ENCODE results near the gene MAST2.
A peak's percentile ranks its signal among the peaks of the same experiment; 100 is the strongest.
"Not testable (repeated sequence)": the region's sequence is repeated elsewhere in the genome, so short reads cannot be mapped to it uniquely, and the experiment has no call there.

The MAST2 gene

DNA sequence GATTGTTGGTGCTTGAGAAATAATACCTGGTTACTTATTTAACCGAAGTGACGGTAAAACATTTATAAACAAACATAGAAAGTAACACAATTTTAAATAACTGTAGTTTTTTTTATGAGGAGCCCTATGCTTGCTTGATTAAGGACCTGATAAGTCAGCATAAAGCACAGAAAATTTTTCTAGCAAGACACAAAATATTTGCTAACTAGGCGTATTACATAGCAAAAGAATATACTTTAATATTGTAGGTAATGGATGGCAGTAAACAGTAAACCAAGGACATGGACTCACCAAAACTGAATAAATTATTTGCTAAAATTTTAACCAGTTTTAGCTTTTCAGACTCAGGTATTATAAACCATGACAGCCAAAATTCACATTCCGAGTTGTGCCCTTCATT lies 90.9 kb downstream of the MAST2 start:
- DNase-seq (ENCODE audit: low spot score): no peak

DNA sequence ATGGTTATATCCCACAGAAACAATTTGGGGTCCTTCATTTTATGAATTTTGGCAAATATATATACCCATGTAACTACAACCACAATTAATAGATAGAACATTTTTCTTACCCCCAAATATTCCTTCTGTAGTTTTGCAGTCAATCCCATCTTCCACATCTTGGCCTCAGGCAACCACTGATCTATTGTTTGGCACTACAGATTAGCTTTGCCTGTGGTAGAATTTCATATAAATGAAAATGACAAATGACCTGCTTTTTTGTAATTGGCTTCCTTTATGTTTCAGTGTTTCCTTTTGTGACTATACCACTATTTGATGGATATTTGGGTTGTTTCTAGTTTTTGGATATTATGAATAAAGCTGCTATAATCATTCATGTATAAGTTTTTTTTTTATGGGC lies 91.5 kb downstream of the MAST2 start:
- DNase-seq (ENCODE audit: low spot score): no peak

DNA sequence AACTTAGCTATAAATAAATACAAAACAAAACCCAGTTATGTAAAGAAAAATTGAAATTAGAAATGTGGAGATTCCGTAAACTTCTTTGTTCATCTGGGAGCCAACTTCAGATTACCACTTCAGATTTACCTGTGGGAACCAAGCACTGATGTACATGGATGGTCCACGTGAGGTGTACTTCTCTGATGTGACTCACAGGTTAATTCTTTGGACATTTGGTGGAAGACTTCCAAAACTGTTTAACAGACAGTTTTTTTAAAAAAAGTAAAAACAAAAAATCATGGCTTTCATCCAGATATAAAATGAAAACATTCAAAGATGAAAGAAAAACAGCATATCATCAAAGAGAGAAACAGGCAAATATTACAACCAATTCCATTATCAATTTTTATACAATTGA lies 92.0 kb downstream of the MAST2 start:
- DNase-seq (ENCODE audit: low spot score): no peak

DNA sequence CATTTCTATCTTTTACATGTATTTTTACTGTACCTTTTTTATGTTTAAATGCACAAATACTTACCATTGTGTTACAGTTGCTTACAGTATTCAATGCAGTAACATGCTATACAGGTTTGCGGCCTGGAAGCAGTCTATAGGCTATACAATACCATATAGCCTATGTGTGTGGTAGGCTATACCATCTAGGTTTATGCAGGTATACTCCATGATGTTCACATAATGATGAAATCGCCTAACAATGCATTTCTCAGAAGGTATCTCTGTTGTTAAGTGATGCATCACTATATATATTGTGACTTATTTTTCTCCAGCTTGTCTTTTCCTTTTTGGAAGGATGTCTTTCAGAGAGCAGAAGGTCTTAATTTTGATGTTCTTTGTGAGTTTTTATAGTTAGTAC lies 103.5 kb downstream of the MAST2 start:
- DNase-seq (ENCODE audit: low spot score): no peak

DNA sequence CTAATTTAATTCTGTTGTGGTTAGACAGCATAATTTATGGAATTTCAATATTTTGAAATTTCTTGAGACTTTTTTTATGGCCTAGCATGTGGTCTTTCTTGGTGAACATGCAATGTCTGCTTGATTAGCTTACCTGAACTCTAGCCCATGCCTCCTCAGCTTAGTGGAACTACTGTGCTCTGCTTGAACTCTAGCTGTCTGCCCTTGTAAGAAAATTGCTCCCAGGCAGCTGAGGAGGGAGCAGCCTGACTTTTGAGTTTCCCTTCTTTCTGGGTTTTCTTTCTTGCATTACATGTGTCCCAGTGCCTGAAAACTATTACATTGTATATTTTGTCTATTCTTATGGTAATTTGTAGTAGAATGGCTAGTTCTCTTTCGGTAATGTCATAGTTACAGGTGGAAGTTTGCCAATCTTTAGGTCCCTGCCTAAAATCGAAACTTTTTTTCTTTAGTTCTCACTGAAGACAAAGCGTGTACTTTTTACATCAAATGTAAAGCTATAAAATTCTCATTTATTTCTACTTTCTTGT lies 105.3 kb downstream of the MAST2 start:
- DNase-seq (ENCODE audit: low spot score): no peak

DNA sequence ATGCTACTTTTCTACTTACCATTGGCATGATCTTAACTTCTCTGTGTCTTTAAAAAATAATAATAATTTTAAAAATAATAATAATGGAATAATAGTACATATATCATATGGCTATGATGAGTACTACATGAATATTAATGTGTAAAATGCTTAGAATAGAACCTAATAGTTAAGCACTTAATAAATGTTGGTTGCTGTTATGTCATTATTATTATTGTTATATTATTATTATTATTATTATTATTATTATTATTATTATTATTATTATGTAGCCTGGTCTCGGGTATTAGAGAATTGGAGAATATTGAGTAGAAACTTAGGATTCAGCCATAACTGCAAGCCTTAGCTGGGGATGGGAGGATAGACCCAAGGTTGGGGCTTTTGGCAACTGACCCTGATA lies 108.2 kb downstream of the MAST2 start:
- DNase-seq (ENCODE audit: low spot score): no peak

DNA sequence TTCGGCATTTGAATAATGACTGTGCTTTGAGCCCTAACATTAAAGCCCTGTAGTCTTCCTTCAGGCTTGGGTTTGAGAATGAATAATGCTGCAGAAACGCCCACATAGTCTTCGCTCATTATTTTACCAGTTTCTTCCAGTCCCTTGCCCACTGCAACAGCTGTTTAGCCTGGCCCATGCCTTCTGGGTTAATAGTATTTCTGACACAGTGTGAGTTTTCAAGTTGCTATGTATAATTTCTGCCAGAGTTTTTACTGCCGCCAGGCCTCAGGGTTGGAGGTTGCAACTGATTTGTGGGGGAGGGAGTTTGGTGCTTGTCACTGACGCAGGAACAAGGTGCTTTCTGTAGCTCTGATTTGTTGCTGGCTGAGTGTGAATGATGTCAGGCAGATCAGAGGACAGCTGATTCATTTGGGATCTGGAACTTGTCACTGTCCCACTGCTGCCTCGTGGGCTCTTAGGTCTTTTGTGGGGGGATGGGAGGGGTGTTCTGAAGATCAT lies 109.8 kb downstream of the MAST2 start:
- peak; percentile 33 for DNase-seq (ENCODE audit: low spot score)

DNA sequence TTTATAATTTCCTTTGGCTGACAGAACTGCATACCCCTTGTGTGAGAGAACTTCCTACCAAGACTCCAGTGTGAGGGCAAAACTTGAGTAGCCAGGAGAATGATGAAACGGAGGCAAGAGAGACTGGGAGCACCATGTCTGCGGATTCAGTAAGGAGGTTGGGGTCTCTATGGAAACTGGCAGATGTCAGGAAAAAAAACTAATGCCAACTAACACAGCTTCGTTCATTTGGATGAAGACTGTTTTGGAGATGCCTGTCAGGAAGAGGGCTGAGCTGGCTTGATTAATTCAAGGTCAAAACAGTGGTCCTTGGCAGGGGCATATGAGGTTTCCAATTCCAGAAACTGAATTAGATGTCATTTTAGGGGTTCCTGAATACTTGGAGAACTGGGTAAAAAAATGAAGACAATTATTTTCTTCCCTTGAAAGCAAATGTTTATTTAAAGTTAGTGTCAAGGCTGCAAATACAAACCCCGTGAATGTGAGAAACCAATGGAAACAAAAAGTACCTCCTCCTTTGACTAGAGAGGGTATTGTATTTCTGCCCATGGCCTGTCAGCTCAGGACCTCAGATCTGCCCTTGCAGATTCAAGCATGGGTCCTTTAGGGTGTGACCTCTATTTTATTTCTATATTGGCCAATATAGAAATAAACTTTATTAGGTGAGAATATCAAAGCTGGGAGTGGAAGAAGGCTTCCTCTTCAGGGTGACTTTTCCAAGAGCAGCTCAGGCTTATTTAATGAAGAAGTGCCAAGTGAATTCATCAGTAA lies 110.5 kb downstream of the MAST2 start:
- DNase-seq (ENCODE audit: low spot score): no peak

DNA sequence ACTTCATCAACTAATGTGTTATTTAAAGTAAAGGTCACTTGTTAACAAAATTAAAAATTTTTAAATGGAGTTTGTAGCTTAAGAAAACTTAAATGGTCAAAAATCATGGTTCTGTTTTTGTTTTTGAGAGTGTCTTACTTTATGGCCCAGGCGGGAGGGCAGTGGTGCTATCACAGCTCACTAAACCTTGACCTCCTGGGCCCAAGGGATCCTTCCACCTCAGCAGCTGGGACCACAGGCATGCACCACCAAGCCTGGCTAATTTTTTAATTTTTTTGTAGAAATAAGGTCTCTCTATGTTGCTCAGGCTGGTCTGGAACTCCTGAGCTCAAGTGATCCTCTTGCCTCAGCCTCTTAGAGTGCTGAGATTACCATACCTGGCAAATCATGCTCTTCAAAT lies 111.4 kb downstream of the MAST2 start:
- no peak for DNase-seq (ENCODE audit: low spot score)

DNA sequence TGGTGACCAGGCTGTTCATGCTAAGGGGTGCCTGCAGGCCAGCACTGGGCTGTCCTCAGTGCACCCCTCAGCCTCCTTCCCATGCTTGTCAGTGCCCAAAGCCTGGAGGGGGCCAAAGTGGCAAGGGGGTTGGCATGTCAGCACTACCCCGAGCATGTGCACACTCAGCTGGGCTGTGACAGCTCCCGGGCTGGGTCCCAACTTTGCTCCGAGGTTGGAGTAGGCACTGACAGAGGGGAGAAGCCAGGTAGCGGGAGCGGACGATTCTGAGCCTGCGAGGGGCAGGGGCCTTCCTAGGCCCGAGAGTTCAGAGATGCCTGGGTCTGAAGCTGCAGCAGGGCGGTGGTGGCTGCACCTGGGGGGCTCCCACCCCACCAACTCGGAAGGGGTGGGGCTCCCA lies 119.0 kb downstream of the MAST2 start:
- DNase-seq (ENCODE audit: low spot score): no peak

DNA sequence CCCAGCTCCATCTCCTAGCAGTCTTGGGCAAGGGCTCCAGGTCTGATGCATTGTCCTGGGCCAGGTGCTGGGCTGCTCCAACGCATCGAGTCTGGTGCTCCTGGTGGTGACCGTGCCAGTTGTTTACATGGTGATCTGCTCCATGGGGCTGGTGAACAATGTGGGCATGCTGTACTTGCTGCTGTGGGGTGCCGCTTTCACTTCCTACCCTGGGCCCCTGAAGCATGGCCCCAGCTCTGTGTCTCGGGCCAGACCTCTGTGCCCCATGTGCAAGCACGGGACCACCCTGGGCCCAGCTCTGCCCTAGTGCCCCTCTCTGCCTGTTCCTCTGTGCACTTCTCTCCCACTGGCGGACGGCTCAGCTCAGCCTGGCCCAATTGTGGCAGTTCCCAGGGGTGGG lies 119.4 kb downstream of the MAST2 start:
- DNase-seq (ENCODE audit: low spot score): no peak

DNA sequence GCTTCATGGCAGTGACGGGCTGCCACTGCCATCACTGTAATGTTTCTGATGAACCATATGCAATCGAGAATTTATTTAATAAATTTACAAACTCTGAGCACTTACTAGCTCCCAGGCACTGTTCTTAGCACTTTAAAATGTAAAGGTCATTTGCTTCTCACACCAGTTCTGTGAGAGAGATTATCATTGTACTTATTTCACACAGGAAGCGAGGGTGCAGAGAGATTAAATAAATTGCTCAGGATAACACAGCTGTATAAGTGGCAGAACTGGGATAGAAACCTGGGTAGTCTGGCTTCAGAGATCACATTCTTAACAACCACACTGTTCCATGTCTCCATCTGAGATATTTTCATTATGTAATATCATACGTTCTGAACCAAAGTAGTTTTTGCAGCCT lies 119.9 kb downstream of the MAST2 start:
- DNase-seq (ENCODE audit: low spot score): no peak

DNA sequence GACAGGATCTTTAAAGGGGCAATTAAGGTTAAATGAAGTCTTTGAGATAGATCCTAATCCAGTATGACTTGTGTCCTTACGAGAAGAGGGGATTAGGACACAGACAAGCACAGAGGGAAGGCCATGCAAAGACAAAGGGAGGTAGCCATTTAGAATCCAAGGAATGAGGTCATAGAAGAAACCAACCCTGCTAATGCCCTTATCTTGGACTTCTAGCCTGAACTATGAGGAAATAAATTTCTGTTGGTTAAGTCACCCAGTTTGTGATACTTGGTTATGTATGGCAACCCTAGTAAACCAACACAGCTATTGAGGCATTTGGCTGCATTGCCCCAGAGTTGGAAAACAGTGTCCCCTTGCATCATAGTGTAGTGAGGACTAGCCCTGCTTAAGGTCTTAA lies 121.3 kb downstream of the MAST2 start:
- DNase-seq (ENCODE audit: low spot score): no peak

DNA sequence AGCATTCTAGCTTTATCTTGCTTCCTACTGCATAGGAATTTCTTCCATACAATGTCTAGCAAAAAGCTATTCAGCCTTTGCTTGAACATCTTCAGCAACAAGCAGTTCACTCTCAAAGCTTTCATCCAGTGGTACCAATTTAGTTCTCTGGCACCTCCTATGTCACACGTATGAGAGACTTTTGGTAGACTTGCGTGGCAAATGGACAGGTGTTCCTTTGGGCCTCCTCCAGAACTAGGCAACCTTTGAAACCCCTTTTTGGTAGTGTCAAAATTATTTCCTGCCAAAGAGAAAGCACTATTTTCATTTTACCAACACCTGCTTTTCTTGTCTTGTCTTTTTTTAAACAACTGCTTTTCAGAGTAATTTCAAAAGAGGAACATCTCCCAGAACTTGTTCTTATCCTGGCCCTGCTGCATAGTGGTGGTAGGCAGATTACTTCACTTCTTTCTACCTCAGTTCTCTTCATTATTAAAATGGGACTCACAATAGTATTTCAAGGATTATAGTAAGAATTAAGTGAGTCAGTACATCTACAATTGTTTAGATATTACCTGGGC lies 122.4 kb downstream of the MAST2 start:
- DNase-seq (ENCODE audit: low spot score): no peak

DNA sequence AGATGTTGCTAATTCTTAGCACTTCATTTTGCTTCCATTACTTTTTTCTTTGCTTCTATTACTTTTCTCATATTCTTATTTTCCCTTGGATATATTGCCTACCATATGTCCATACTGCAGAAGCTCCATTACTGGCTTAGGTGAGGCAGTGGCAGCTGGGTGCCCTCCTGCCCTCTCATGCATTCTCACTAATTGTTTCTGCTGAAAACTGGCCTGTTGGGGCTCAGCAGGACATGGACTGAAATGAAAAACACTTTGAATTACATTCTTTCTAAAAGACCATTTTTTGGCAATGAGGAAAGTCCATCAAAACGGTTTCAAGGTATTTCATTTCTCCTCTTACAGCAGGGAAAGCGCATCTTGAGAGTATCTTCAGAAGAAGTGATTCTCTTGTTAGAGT lies 122.9 kb downstream of the MAST2 start:
- no peak for DNase-seq (ENCODE audit: low spot score)

DNA sequence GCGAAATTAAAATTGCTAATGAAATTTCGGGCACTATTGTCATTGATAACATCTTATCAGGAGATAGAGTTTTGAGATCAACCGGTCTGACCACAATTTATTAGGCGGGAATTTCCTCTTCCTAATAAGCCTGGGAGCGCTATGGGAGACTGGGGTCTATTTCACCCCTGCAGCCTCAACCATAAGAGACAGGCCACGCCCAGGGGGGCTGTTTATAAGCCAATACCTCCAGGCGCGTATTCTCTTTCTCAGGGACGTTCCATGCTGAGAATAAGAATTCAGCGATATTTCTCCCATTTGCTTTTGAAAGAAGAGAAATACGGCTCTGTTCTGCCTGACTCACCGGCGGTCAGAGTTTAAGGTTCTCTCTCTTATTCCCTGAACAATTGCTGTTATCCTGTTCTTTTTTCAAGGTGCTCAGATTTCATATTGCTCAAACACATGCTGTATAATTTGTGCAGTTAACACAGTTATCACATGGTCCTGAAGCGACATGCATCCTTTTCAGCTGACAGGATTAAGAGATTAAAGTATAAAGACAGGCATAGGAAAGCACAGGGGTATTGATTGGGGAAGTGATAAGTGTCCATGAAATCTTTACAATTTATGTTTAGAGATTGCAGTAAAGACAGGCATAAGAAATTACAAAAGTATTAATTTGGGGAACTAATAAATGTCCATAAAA lies 124.0 kb downstream of the MAST2 start:
- not testable (repeated sequence) for DNase-seq (ENCODE audit: low spot score)

DNA sequence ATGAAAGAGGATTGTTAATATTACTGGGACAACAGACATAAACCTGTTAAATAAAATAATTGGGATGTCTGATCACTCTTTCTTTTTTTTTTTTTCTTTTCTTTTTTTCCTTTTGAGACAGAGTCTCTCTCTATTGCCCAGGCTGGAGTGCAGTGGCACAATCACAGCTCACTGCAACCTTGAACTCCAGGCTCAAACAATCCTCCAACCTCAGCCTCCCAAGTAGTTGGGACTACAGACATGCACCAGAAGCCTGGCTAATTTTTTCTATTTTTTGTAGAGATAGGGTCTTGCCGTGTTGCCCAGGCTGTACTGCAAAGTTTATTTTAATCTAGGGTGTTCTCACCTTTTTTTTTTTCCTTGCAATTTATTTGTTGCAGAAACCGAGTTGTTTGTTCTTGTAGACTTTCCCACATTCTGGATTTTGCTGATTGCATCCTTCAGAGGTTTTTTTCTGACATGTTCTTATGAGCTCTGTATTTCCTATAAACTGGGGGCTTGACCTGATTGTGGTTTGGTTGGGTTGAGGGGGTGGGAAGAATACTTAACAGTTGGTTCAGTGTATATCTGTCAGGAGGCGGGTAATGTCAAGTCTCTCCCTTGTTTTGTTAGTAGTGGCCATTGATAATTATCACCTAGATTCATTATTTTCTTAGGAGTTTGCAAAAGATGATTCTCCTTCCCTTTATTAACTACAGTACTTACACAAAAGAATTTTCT lies 125.2 kb downstream of the MAST2 start:
- no peak for DNase-seq (ENCODE audit: low spot score)

DNA sequence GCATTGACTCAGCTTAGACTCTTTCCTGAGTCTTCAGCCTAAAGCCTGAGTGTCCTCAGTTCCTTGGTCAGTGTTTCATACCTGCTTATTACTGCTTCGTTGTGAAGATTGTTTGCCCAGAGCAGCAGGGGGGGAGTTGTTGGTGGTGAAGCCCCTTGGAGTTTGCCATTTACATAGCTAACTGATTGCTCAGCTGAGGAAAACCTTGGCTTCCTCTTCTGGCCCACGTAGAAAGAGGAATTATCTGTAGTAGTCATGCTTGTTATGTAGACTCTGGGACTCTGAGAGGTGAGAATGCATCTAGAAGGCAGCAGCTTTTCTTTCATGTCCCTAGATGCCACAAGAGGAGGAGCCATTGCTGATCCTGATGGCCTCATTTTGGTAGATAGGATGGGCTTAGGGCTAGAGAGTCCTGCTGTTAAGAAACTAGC lies 125.9 kb downstream of the MAST2 start:
- no peak for DNase-seq (ENCODE audit: low spot score)

DNA sequence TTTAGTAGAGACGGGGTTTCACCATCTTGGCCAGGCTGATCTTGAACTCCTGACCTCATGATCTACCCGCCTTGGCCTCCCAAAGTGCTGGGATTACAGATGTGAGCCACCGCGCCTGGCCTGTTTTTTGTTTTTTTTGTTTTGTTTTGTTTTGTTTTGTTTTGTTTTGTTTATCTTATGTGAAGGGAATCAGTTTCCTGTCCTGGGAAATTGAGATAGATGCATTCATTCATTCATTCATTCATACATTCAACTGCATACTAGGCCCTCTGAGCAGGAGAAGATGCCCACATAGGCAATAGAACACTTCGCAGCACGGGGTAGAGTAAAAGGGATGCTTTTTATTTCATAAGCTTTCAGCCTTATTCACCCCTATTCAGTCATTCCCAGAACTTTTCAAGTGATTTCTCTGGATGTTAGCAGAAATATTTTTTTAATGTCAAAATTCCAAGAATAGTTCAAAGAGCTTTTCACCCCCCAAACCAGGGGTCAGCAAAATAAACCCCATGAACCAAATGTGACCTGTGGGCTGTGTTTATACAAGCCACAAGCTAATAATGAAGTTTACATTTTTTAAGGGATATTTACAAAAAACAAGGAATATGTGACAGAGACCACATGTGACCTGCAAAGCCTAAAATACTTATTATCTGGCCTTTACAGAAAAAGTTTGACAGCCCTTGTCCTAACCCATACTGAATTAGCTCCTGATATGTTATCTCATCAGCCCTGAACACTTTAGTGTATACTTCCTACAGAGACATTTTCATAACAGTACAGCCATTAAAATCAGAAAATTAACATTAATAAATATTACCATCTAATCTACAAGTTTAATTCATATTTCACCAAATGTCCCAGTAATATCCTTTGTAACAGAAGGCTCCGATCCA lies 127.1 kb downstream of the MAST2 start:
- no peak for DNase-seq (ENCODE audit: low spot score)

DNA sequence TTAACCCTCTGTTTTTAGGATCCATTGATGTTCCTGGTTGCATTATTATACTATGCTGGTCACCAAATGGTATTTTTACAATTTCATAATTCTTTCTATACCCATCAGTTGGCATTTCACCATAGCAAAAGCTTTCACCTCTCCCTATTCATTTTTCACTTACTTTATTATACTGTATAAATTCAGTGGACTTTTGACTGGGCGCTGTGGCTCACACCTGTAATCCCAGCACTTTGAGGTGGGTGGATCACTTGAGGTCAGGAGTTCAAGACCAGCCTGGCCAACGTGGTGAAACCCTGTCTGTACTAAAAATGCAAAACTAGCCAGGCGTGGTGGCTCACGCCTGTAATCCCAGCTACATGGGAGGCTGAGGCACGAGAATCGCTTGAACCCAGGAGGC lies 128.8 kb downstream of the MAST2 start:
- DNase-seq (ENCODE audit: low spot score): not testable (repeated sequence)

DNA sequence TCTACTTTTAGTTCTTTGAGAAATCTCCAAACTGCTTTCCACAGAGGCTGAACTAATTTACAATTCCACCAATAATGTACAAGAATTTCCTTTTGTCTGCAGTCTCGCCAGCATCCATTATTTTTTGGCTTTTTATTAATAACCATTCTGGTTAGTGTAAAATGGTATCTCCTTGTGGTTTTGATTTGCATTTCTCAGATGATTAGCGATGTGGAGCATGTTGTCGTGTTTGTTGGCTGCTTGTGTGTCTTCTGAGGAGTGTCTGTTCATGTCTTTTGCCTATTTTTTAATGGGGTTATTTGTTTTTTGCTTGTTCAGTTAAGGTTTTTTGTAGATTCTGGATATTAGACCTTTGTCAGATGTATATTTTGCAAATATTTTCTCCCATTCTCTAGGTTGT lies 131.5 kb downstream of the MAST2 start:
- DNase-seq (ENCODE audit: low spot score): no peak

Measured in pons (tissue), 1 donor.